Calu3 (cell line): Measurements from ENCODE around the gene CTSW. TPM values are rescaled to one million over a fixed set of nuclear protein-coding genes. Genes with fewer than 3 reads are reported as not detected.

Source experiments
- BruUV-seq: library from RNA; stranded (reverse); fragments of 400-500 nt; replicated peaks from 2 replicates; lab custom pipeline; 2021; lab: Mats Ljungman, UMichigan
- CTCF ChIA-PET: fragments of 300-600 bp; sonication (Branson Sonifier 250); formaldehyde crosslinking; loops from one replicate; lab custom pipeline; 2022; ENCODE audit warnings: antibody characterized with exemption; lab: Charles Lee
- DNase-seq: peaks from one replicate; pipeline ENCODE4 v3.0.0; 2022
- H3K27ac Mint-ChIP-seq: one replicate; pipeline ENCODE4 v1.8.0; 2022; ENCODE audit warnings: mixed read lengths; ENCODE audit not compliant: unreplicated experiment
- H3K27me3 Mint-ChIP-seq: one replicate; pipeline ENCODE4 v1.8.0; 2022; ENCODE audit warnings: mixed read lengths; ENCODE audit not compliant: unreplicated experiment
- H3K36me3 Mint-ChIP-seq: one replicate; pipeline ENCODE4 v1.8.0; 2022; ENCODE audit warnings: mild to moderate bottlenecking, moderate library complexity, mixed read lengths; ENCODE audit not compliant: insufficient read depth, unreplicated experiment
- H3K4me1 Mint-ChIP-seq: one replicate; pipeline ENCODE4 v1.8.0; 2022; ENCODE audit warnings: mild to moderate bottlenecking, low read depth, mixed read lengths; ENCODE audit not compliant: unreplicated experiment
- H3K4me3 Mint-ChIP-seq: one replicate; pipeline ENCODE4 v1.8.0; 2022; ENCODE audit warnings: mild to moderate bottlenecking, low read depth, moderate library complexity, mixed read lengths; ENCODE audit not compliant: unreplicated experiment
- H3K9me3 Mint-ChIP-seq: one replicate; pipeline ENCODE4 v1.8.0; 2022; ENCODE audit warnings: low read depth, mixed read lengths; ENCODE audit not compliant: unreplicated experiment
- CTCF ChIP-seq: fragments of 200-600 bp; IDR thresholded peaks from one replicate; pipeline ENCODE4 v1.8.0; 2022; ENCODE audit warnings: antibody characterized with exemption; ENCODE audit not compliant: unreplicated experiment
- intact Hi-C: fragments of 100-400 bp; cut with micrococcal nuclease; formaldehyde crosslinking; loops from one replicate; pipeline ENCODE4 v1.10.0; 2022; ENCODE audit not compliant: unreplicated experiment
- total RNA-seq: library from RNA; stranded (reverse); gene quantifications from 2 replicates; pipeline ENCODE4 v1.2.3, GENCODE V29; 2022

CTSW gene
- total RNA-seq, 1 experiment from 2014 or later, result not detected

DNA sequence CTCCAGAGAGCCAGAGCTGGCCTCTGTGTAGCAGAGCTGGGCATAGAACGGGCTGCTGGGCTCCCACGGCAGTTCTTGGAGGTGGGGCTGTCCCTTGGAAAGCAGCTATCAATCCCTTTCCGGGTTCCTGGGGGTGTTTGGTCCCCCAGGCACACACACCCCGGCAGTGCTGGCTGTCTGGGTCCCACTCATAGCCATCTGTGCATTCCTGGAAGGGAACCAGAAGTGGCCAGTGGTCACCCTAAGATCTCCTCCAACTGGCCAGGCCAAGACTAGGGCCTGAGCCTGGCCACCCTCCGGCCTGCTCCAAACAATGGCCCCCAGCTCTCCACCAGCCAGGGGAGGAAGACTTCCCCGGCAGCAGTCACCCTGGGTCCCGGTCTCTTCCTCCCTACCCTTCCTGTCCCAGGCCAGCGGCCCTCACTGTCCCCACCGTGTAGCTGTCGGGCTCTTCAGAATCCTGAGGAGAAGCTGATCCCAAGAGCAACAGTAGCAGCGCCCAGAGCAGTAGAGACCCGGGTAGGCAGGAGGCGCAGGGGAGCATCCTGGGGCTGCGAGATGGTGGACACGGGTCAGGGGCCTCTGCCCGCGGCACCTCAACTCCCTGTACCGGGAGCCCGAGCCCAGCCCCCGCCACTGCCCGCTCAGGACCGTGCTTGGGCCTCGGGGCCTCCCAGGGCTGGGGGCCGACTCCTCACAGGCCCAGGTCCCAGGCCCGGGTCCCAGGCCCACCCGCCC is 7.7 kb upstream of the CTSW start:
- Mint-ChIP-seq H3K4me1 (peaks cover 9% of the 10 kb centered on the region), H3K9me3 (no peaks in the 10 kb centered on the region), H3K36me3 (peaks cover 28% of the 10 kb centered on the region), H3K27me3 (peaks cover 29% of the 10 kb centered on the region), H3K4me3 (no peak overlapping the region), H3K27ac (no peak overlapping the region)
- intact Hi-C loops, result no loop called here
- DNase-seq, result no peak
- BruUV-seq, result no TSS peak
- CTCF ChIA-PET, result interaction anchor here (1.0 to 2.3 kb wide), 2 partner anchors 12 kb away, joined by 7 to 12 read pairs; partner anchors contain the start of gene MUS81
- TF ChIP-seq CTCF, result no peak

DNA sequence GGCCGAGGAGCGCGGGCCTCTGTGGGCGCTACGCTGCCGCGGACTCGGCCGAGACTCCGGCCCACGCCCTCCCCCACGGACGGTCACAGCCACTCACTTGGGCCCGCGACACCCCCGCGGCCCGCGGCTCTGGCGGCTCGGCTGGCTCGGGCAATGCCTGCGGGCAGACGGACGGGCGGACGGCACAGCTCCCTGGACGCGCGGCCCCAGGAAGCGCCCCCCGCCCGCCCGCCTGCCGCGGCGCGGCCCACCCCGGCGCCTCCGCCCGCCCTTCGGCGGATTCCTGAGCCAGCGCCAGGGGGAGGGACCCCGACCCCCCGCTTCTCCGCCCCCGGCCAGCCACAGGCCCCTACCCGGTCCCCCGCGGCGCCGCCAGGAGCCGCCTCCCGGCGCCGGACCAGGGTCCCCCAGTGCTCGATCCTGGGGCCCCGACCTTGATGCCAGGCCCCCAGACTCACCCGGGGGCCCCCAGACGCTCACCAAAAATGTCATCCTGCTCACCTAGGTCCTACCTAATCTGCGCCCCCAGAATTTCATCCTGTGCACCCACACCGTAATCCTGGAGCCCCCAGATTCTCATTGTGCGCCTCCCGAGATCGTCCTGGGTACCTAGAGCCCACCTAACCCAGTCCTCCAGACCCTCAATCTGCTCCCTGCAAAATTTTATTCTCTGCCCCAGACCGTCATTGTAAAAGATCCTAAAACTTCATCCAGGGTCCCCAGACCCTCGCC is 6.9 kb upstream of the CTSW start, which contains the start of gene EFEMP2:
EFEMP2 (minus strand) TSS at position 215 of the 732 bp plus-strand sequence. CDS start 446 bp downstream, outside the sequence.
- BruUV-seq, result no TSS peak
- Mint-ChIP-seq H3K4me3 (peak within 1 kb of the TSS; percentile 80), H3K36me3 (peaks cover 29% of the 10 kb centered on the region), H3K9me3 (no peaks in the 10 kb centered on the region), H3K4me1 (peaks cover 9% of the 10 kb centered on the region), H3K27ac (no peak within 1 kb of the TSS), H3K27me3 (peaks cover 29% of the 10 kb centered on the region)
- no peak for DNase-seq
- intact Hi-C loops, result no loop called here
- TF ChIP-seq CTCF, result no peak
- CTCF ChIA-PET, result interaction anchor here (2.3 kb wide), 1 partner anchor 13 kb away, joined by 12 read pairs; the partner anchor contains the start of gene MUS81

- no peaks in the 10 kb centered on the region for H3K9me3 Mint-ChIP-seq
- peaks cover 30% of the 10 kb centered on the region for H3K36me3 Mint-ChIP-seq
- peaks cover 9% of the 10 kb centered on the region for H3K4me1 Mint-ChIP-seq
- CTCF ChIA-PET, result interaction anchor here (1.0 to 1.2 kb wide), 2 partner anchors 11 to 14 kb away, joined by 3 to 6 read pairs; partner anchors contain the start of gene MUS81
- TF ChIP-seq CTCF, result no peak
- BruUV-seq, result no TSS peak
- H3K27ac Mint-ChIP-seq, result no peak overlapping the region
- peak; percentile 97 for DNase-seq
- peak overlapping the region; percentile 80 for H3K4me3 Mint-ChIP-seq
- peaks cover 29% of the 10 kb centered on the region for H3K27me3 Mint-ChIP-seq
- intact Hi-C loops, result no loop called here
Observed at GRCh38 chr11:65873318-65874156, 6.1 kb upstream of the CTSW start.

DNA sequence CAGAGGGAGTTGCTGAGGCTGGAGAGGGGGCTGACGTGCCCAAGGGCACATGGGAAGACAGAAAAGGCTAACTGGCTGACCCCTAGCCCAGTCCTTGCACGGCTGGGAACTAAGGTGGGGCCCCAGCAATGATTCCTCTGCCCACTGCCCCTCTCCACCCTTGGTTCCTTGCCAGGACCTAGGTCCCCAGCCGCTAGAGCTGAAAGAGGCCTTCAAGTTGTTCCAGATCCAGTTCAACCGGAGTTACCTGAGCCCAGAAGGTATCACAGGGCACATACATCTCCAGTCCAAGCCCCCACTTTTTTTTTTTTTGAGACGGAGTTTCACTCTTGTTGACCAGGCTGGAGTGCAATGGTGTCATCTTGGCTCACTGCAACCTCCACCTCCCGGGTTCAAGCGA is 390 bp downstream of the CTSW start:
- Mint-ChIP-seq H3K4me3 (no peak overlapping the region), H3K9me3 (no peaks in the 10 kb centered on the region), H3K4me1 (no peaks in the 10 kb centered on the region), H3K27me3 (no peaks in the 10 kb centered on the region), H3K27ac (no peak overlapping the region), H3K36me3 (peaks cover 25% of the 10 kb centered on the region)
- no TSS peak for BruUV-seq
- TF ChIP-seq CTCF, result no peak
- DNase-seq, result no peak
- intact Hi-C loops, result loop anchor here (10.0 kb wide), 1 partner anchor 105 kb away; no protein-coding TSS in a partner anchor
- CTCF ChIA-PET, result no interaction called here
